Kidney (tissue), 14 donors: ENCODE data around the gene TEX264. TPM values are rescaled to one million over a fixed set of nuclear protein-coding genes. Genes with fewer than 3 reads are reported as not detected.

Source experiments
- DNase-seq, 5 donors: peaks; one replicate each; pipeline ENCODE4 v3.0.0-alpha.2; 2013 to 2020
- FAIRE-seq: peaks from 2 replicates; lab custom pipeline; 2012; peaks lifted over from hg19 to GRCh38; lab: Jason Lieb, UNC
- H3K27ac ChIP-seq, 2 donors: one replicate each; pipeline ENCODE4 v1.7.0; 2013; ENCODE audit warnings: low read depth in 2 of 2, low read length in 2 of 2, inconsistent platforms in 1 of 2
- H3K27me3 ChIP-seq: one replicate; pipeline ENCODE4 v1.7.1; 2013; ENCODE audit warnings: low read length, inconsistent platforms; ENCODE audit not compliant: control insufficient read depth, insufficient read depth
- H3K36me3 ChIP-seq, 3 donors: one replicate each; pipeline versions ENCODE4 v1.7.0 to v1.7.1; 2013; ENCODE audit warnings: low read length in 3 of 3, control low read depth in 1 of 3, inconsistent platforms in 1 of 3; ENCODE audit not compliant: insufficient read depth in 3 of 3, control insufficient read depth in 2 of 3
- H3K4me1 ChIP-seq, 3 donors: one replicate each; pipeline versions ENCODE4 v1.7.0 to v1.7.1; 2013; ENCODE audit warnings: low read length in 3 of 3, inconsistent platforms in 1 of 3, low read depth in 1 of 3; ENCODE audit not compliant: control insufficient read depth in 2 of 3, insufficient read depth in 2 of 3
- H3K4me3 ChIP-seq, 3 donors: one replicate each; pipeline versions ENCODE4 v1.7.0 to v1.8.1; 2013; ENCODE audit warnings: low read length in 3 of 3, control low read depth in 1 of 3, inconsistent platforms in 1 of 3
- H3K9ac ChIP-seq, 3 donors: one replicate each; pipeline versions ENCODE4 v1.7.0 to v1.7.1; 2013; ENCODE audit warnings: low read length in 3 of 3, control low read depth in 1 of 3, inconsistent platforms in 1 of 3
- H3K9me3 ChIP-seq, 3 donors: one replicate each; pipeline versions ENCODE4 v1.7.0 to v1.7.1; 2013; ENCODE audit warnings: low read length in 3 of 3, control low read depth in 1 of 3, inconsistent platforms in 1 of 3; ENCODE audit not compliant: control insufficient read depth in 2 of 3, insufficient read depth in 1 of 3
- intact Hi-C: fragments of 100-400 bp; cut with DNase I; formaldehyde crosslinking; loops from one replicate; pipeline ENCODE4 v1.11.1; 2022
- polyA plus RNA-seq: library from polyadenylated mRNA; stranded (reverse); fragments of 350-450 nt; fragmentation: Illumina TruSeq; extraction: RNeasy Lipid Tissue Mini Kit (QIAGEN cat#74804); gene quantifications from one replicate; pipeline ENCODE4 v1.2.3, GENCODE V29; 2014; ENCODE audit warnings: low read depth, low replicate concordance; ENCODE audit not compliant: insufficient read depth
- total RNA-seq: library from RNA; stranded (reverse); fragmentation: NEBNext Ultra II Directional; extraction: Animal tissue kit (Norgen Biotek cat#: 25700); gene quantifications from one replicate; pipeline ENCODE4 v1.2.1, GENCODE V29; 2021
- TF ChIP-seq, protein P1 (sequence below): IDR thresholded peaks from 3 replicates; pipeline ENCODE4 v1.5.1; 2012; ENCODE audit warnings: mild to moderate bottlenecking, moderate library complexity, borderline replicate concordance; ENCODE audit not compliant: insufficient read depth; ENCODE audit errors: extremely low read depth
- donor health status: control.
- donor health status: control.
- donor health status: control.
- donor health status: control.
- donor health status: control.
- donor health status: DM: yes; HTN: yes; CAD: no.
- donor health status: Normal renal cell carcinoma (clear cell type).

TEX264 gene
- total and polyA plus RNA-seq, 2 donors from 2014 or later: 68.0 to 208 TPM

DNA sequence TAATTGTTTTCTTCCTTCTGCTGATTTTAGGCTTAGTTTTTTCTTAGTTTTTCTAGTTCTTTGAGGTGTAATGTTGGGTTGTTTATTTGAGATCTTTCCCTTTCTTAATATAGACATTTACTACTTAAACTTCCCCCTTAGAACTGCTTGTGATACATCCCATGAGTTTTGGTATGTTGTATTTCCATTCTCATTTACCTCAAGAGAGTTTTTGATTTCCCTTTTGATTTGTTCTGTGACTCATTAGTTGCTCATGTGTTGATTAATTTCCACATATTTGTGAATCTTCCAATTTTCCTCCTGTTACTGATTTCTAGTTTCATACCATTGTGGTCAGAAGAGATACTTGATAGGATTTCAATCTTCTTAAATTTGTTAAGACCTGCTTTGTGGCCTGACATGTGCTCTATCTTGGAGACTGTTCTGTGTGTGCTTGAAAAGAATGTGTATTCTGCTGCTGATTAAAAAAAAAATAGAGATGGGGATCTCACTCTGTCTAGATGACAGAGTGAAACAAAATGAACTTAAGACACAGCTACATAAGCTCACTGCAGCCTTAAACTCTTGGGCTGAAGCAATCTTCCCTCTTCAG, 58.1 kb downstream of the TEX264 start:
- FAIRE-seq (no peak), DNase-seq (no peak)
- Histone ChIP-seq H3K4me3 (no peak overlapping the region), H3K36me3 (no peaks in the 10 kb centered on the region), H3K27me3 (no peaks in the 10 kb centered on the region), H3K4me1 (no peaks in the 10 kb centered on the region), H3K9ac (no peak overlapping the region), H3K27ac (no peak overlapping the region), H3K9me3 (no peaks in the 10 kb centered on the region)
- TF ChIP-seq, protein P1, sequence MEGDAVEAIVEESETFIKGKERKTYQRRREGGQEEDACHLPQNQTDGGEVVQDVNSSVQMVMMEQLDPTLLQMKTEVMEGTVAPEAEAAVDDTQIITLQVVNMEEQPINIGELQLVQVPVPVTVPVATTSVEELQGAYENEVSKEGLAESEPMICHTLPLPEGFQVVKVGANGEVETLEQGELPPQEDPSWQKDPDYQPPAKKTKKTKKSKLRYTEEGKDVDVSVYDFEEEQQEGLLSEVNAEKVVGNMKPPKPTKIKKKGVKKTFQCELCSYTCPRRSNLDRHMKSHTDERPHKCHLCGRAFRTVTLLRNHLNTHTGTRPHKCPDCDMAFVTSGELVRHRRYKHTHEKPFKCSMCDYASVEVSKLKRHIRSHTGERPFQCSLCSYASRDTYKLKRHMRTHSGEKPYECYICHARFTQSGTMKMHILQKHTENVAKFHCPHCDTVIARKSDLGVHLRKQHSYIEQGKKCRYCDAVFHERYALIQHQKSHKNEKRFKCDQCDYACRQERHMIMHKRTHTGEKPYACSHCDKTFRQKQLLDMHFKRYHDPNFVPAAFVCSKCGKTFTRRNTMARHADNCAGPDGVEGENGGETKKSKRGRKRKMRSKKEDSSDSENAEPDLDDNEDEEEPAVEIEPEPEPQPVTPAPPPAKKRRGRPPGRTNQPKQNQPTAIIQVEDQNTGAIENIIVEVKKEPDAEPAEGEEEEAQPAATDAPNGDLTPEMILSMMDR: no peak
- intact Hi-C loops: no loop called here

DNA sequence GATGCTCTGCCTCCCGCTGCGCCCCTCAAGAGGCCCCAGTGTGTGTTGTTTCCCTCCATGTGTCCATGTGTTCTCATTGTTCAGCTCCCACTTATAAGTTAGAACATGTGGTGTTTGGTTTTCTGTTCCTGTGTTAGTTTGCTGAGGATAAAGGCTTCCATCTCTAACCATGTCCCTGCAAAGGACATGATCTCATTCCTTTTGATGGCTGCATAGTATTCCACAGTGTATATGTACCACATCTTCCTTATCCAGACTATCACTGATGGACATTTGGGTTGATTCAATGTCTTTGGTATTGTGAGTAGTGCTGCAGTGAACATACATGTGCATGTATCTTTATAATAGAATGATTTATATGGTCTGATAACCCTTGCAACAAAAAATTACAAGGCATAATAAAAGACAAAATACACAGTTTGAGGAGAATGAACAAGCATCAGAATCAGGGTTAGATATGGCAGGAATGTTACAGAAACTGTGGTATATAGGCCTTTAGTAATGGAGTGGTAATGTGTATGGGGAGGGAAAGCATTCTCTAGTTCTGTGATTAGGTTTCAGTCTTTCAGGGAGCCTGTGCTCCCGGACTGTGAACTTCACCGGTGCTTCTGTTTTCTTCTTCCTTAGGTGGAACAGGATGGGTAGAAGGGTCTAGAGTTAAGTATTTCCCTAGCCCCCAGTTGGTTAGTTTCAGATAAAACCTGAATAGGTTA, 63.0 kb downstream of the TEX264 start:
- no peak for FAIRE-seq
- Histone ChIP-seq H3K9me3 (no peaks in the 10 kb centered on the region), H3K4me1 (peaks cover 0 to 4% (median 0%) of the 10 kb centered on the region in 3 donors), H3K27ac (no peak overlapping the region), H3K9ac (no peak overlapping the region), H3K4me3 (no peak overlapping the region), H3K36me3 (no peaks in the 10 kb centered on the region), H3K27me3 (no peaks in the 10 kb centered on the region)
- intact Hi-C loops: no loop called here
- TF ChIP-seq, protein P1: no peak
- no peak for DNase-seq

DNA sequence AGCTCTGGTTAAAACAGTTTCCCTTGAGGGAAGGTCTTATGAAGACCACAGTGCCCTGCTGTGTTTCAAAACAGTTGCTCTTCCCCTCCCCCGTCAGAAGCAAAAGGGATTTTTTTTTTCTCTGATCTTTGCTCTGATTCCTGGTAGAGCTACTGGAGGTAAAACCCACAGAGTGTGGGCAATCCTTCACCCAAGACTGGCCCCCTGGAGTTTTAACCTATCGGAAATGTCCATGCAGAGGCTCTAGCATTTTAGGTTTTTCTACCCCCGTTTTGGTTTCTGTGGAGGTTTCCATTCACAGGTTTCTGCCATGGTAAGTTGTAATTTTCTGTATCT, 63.5 kb downstream of the TEX264 start:
- intact Hi-C loops: no loop called here
- TF ChIP-seq, protein P1: no peak

DNA sequence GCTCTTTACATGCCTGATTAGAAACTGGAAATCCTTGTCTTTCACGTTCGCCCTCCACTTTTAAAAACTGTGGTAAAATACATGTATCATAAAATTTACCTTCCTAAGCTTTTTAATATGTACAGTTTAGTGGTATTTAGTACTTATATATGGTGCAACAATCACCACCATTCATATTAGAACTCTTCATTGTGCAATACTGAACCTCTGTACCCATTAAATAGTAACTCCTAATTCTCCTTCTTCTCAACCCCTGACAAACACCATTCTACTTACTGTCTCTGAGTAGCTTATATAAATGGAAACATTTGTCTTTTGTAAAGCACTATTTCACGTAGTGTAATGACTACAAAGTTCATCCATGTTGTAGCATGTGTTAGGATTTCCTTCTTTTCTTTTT, 64.0 kb downstream of the TEX264 start:
- H3K27ac ChIP-seq: no peak overlapping the region
- FAIRE-seq (no peak), DNase-seq (no peak)
- H3K27me3 ChIP-seq: no peaks in the 10 kb centered on the region
- no peak overlapping the region for H3K9ac ChIP-seq
- no peak overlapping the region for H3K4me3 ChIP-seq
- intact Hi-C loops: no loop called here
- TF ChIP-seq, protein P1: no peak
- H3K4me1 ChIP-seq: peaks cover 0 to 4% (median 0%) of the 10 kb centered on the region in 3 donors
- no peaks in the 10 kb centered on the region for H3K9me3 ChIP-seq
- H3K36me3 ChIP-seq: no peaks in the 10 kb centered on the region

More for the DNA sequence above, 63.5 kb downstream of the TEX264 start:
- Histone ChIP-seq H3K27ac (no peak overlapping the region), H3K36me3 (no peaks in the 10 kb centered on the region), H3K4me3 (no peak overlapping the region), H3K4me1 (peaks cover 0 to 4% (median 0%) of the 10 kb centered on the region in 3 donors), H3K9ac (no peak overlapping the region), H3K27me3 (no peaks in the 10 kb centered on the region), H3K9me3 (no peaks in the 10 kb centered on the region)
- DNase-seq: no peak
- FAIRE-seq: no peak
